ENCODE data around the gene SARNP.

GRCh38 chr12:55741931-55742680 is 75.4 kb downstream of the SARNP start:
- TF ChIP-seq CTCF (IDR thresholded peaks at IDR 0.05; ENCODE audit: low read depth, low read length) (no peak), EZH2phosphoT487 (IDR thresholded peaks at IDR 0.05; ENCODE audit: low read depth) (no peak)
